Nephron progenitor cell (in vitro differentiated cells): ENCODE results near the gene ADARB2.

Experiments
- DNase-seq: peaks from one replicate; pipeline ENCODE4 v3.0.0; 2021
- H3K27ac Mint-ChIP-seq: 2 replicates; pipeline ENCODE4 v1.8.0; 2021; ENCODE audit warnings: mild to moderate bottlenecking, moderate library complexity, mixed read lengths
- H3K27me3 Mint-ChIP-seq: 2 replicates; pipeline ENCODE4 v1.8.0; 2021; ENCODE audit warnings: mild to moderate bottlenecking, low read depth, mixed read lengths; ENCODE audit not compliant: poor library complexity
- H3K36me3 Mint-ChIP-seq: 2 replicates; pipeline ENCODE4 v1.8.0; 2021; ENCODE audit warnings: low read depth, mixed read lengths
- H3K4me1 Mint-ChIP-seq: 2 replicates; pipeline ENCODE4 v1.8.0; 2021; ENCODE audit warnings: mixed read lengths
- H3K4me3 Mint-ChIP-seq: 2 replicates; pipeline ENCODE4 v1.8.0; 2021; ENCODE audit warnings: mild to moderate bottlenecking, moderate library complexity, mixed read lengths
- H3K9me3 Mint-ChIP-seq: 2 replicates; pipeline ENCODE4 v1.8.0; 2021; ENCODE audit warnings: mild to moderate bottlenecking, moderate library complexity, mixed read lengths
- TF ChIP-seq, protein P1 (sequence below): fragments of 200-600 bp; sonication (generic); IDR thresholded peaks from 2 replicates; pipeline ENCODE4 v1.5.0; 2021; ENCODE audit warnings: antibody characterized with exemption

The ADARB2 gene

DNA sequence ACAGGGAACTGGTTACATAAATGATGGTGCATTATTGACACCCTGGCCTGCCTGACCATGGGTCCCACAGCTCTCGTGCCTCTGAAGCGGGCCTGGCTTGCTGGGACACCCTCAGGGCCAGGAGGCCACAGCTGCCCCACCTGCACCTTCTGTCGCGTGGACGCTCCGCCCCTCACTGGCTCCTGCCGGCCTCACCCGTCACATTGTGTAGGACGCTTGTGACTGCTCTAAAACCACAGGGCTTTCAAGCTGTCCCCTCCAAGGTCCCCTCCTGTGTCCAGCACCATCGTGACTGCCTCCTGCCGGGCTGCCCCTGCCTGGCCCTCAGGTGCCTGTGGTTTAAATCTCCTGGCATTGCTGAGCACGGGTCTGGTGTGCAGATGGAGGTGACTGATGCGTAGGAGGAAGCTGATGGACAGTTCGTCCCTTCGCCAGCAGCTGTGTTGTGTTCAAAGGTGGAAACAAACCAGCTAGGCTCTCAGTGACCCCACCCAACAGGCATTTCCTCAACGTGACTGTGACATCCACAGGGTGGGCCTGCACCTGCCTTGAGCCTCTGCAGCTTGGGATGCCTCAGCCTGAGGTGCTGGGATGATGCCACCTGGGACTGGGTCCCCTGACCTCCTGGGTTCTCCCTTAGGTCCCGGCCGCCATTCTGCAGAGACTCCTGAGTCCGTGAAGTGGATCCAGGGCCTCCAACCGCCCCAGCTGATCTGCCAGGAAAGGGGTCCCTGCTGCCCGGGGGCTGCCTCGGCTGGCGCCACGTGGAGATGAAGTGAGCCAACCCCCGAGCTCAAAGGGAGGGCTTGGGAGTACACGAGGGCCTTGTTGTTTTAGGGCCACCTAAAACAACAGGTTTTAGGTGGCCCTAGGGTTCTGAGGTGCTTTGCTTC lies 532.6 kb downstream of the ADARB2 start:
- Mint-ChIP-seq H3K27ac (no peak overlapping the region), H3K27me3 (peaks cover 5% of the 10 kb centered on the region), H3K36me3 (no peaks in the 10 kb centered on the region), H3K4me1 (no peaks in the 10 kb centered on the region), H3K4me3 (no peak overlapping the region), H3K9me3 (no peaks in the 10 kb centered on the region)
- TF ChIP-seq, protein P1, sequence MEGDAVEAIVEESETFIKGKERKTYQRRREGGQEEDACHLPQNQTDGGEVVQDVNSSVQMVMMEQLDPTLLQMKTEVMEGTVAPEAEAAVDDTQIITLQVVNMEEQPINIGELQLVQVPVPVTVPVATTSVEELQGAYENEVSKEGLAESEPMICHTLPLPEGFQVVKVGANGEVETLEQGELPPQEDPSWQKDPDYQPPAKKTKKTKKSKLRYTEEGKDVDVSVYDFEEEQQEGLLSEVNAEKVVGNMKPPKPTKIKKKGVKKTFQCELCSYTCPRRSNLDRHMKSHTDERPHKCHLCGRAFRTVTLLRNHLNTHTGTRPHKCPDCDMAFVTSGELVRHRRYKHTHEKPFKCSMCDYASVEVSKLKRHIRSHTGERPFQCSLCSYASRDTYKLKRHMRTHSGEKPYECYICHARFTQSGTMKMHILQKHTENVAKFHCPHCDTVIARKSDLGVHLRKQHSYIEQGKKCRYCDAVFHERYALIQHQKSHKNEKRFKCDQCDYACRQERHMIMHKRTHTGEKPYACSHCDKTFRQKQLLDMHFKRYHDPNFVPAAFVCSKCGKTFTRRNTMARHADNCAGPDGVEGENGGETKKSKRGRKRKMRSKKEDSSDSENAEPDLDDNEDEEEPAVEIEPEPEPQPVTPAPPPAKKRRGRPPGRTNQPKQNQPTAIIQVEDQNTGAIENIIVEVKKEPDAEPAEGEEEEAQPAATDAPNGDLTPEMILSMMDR: no peak
- DNase-seq: no peak

- Mint-ChIP-seq H3K9me3 (no peaks in the 10 kb centered on the region), H3K36me3 (no peaks in the 10 kb centered on the region), H3K4me1 (peaks cover 1% of the 10 kb centered on the region), H3K4me3 (no peak overlapping the region), H3K27me3 (peaks cover 5% of the 10 kb centered on the region), H3K27ac (no peak overlapping the region)
- DNase-seq: no peak
- TF ChIP-seq, protein P1: no peak
These were observed 533.6 kb downstream of the ADARB2 start for GRCh38 chr10:1203704-1204103.

GRCh38 chr10:1203216-1203615 lies 534.1 kb downstream of the ADARB2 start:
- DNase-seq: no peak
- H3K9me3 Mint-ChIP-seq: no peaks in the 10 kb centered on the region
- H3K4me3 Mint-ChIP-seq: no peak overlapping the region
- H3K4me1 Mint-ChIP-seq: peaks cover 6% of the 10 kb centered on the region
- H3K27me3 Mint-ChIP-seq: peaks cover 5% of the 10 kb centered on the region
- TF ChIP-seq, protein P1: no peak
- no peak overlapping the region for H3K27ac Mint-ChIP-seq
- no peaks in the 10 kb centered on the region for H3K36me3 Mint-ChIP-seq

DNA sequence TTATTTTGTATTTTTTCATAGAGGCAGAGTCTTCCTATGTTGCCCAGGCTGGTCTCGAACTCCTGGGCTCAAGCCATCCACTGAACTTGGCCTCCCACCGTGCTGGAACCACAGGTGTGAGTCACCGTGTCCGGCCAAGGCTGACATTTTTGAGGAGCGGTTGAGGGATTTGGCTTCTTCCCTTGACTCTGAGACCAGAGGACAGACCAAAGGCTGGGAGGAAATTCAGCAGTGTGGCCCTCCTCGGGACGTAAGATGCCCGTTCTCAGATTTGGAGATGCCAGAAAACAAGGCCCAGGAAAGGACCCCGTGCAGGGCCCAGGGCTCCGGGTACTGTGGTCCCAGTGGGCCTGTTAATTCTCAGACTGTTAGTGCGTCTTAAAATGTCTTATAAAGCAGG lies 535.0 kb downstream of the ADARB2 start:
- Mint-ChIP-seq H3K4me1 (peaks cover 15% of the 10 kb centered on the region), H3K9me3 (no peaks in the 10 kb centered on the region), H3K36me3 (no peaks in the 10 kb centered on the region), H3K27me3 (peaks cover 5% of the 10 kb centered on the region), H3K4me3 (no peak overlapping the region), H3K27ac (no peak overlapping the region)
- TF ChIP-seq, protein P1: no peak
- no peak for DNase-seq

- H3K36me3 Mint-ChIP-seq: no peaks in the 10 kb centered on the region
- no peaks in the 10 kb centered on the region for H3K9me3 Mint-ChIP-seq
- no peak for DNase-seq
- H3K27me3 Mint-ChIP-seq: peaks cover 8% of the 10 kb centered on the region
- peaks cover 20% of the 10 kb centered on the region for H3K4me1 Mint-ChIP-seq
- no peak overlapping the region for H3K27ac Mint-ChIP-seq
- TF ChIP-seq, protein P1: no peak
- H3K4me3 Mint-ChIP-seq: no peak overlapping the region
These were observed 536.2 kb downstream of the ADARB2 start for GRCh38 chr10:1200866-1201807.
